HG03064 (cell line): ENCODE results near the gene ALKBH4.
"Not testable (repeated sequence)": the region's sequence is repeated elsewhere in the genome, so short reads cannot be mapped to it uniquely, and the experiment has no call there.

Experiments
- ATAC-seq: cut with Tn5 transposase; IDR thresholded peaks from one replicate; pipeline ENCODE4 v1.9.1; 2021; ENCODE audit warnings: low read depth; ENCODE audit not compliant: unreplicated experiment

The ALKBH4 gene

GRCh38 chr7:102464577-102465280 lies at the start of gene ALKBH4, which contains the start of gene LRWD1:
ALKBH4 (minus strand) TSS chr7:102464863; CDS start chr7:102464836, 27 bp downstream.
LRWD1 (plus strand) TSS chr7:102464984; CDS start chr7:102465081, 97 bp downstream.
- peak; percentile 79 for ATAC-seq

- ATAC-seq, result not testable (repeated sequence)
Measured at GRCh38 chr7:102512642-102513221, 48.1 kb upstream of the ALKBH4 start.

GRCh38 chr7:102511860-102512522 lies 47.3 kb upstream of the ALKBH4 start:
- ATAC-seq, result peak; percentile 38

GRCh38 chr7:102510575-102510974 lies 45.9 kb upstream of the ALKBH4 start:
- not testable (repeated sequence) for ATAC-seq

GRCh38 chr7:102507410-102508088 lies 42.9 kb upstream of the ALKBH4 start:
- not testable (repeated sequence) for ATAC-seq

- ATAC-seq, result not testable (repeated sequence)
Measured at GRCh38 chr7:102505298-102506185, 40.9 kb upstream of the ALKBH4 start.

GRCh38 chr7:102503141-102503540 lies 38.5 kb upstream of the ALKBH4 start:
- ATAC-seq, result not testable (repeated sequence)

- ATAC-seq, result not testable (repeated sequence)
Measured at GRCh38 chr7:102498321-102498720, 33.7 kb upstream of the ALKBH4 start.

GRCh38 chr7:102497308-102497707 lies 32.6 kb upstream of the ALKBH4 start:
- not testable (repeated sequence) for ATAC-seq

- not testable (repeated sequence) for ATAC-seq
Measured at GRCh38 chr7:102496861-102497260, 32.2 kb upstream of the ALKBH4 start.

GRCh38 chr7:102494473-102495149 lies 29.9 kb upstream of the ALKBH4 start:
- peak; percentile 64 for ATAC-seq

- ATAC-seq, result peak; percentile 4
Measured at GRCh38 chr7:102494026-102494425, 29.4 kb upstream of the ALKBH4 start.

- peak; percentile 31 for ATAC-seq
Measured at GRCh38 chr7:102493220-102493935, 28.7 kb upstream of the ALKBH4 start.

GRCh38 chr7:102490529-102491075 lies 25.9 kb upstream of the ALKBH4 start:
- not testable (repeated sequence) for ATAC-seq

- ATAC-seq, result not testable (repeated sequence)
Measured at GRCh38 chr7:102484317-102484716, 19.7 kb upstream of the ALKBH4 start.

GRCh38 chr7:102481962-102482361 lies 17.3 kb upstream of the ALKBH4 start:
- not testable (repeated sequence) for ATAC-seq

- ATAC-seq, result not testable (repeated sequence)
Measured at GRCh38 chr7:102479982-102480637, 15.4 kb upstream of the ALKBH4 start.

GRCh38 chr7:102479209-102479584 lies 14.5 kb upstream of the ALKBH4 start:
- ATAC-seq, result peak; percentile 18
